Stomach (tissue), 9 donors: ENCODE measurements around the gene PARP9. TPM values are rescaled to one million over a fixed set of nuclear protein-coding genes. Genes with fewer than 3 reads are reported as not detected.

Source experiments
- DNase-seq, 2 donors: peaks; one replicate each; pipeline versions ENCODE4 v3.0.0 to v3.0.0-alpha.2; 2013 to 2019
- H3K27ac ChIP-seq, 5 donors: fragments of 200-600 bp in 4 of 5; sonication (generic) in 4 of 5; one replicate each; pipeline ENCODE4 v1.5.1; 2013 to 2019; ENCODE audit warnings: mild to moderate bottlenecking in 1 of 5, moderate library complexity in 1 of 5
- H3K27me3 ChIP-seq, 3 donors: fragments of 200-600 bp; sonication (generic); one replicate each; pipeline ENCODE4 v1.5.1; 2017 to 2019; ENCODE audit warnings: mixed run types in 1 of 3
- H3K36me3 ChIP-seq, 4 donors: fragments of 200-600 bp; sonication (generic); 1 replicate in 3 of 4; 2 replicates in 1 of 4; pipeline ENCODE4 v1.5.1; 2016 to 2019
- H3K4me1 ChIP-seq, 4 donors: fragments of 200-600 bp; sonication (generic); one replicate each; pipeline ENCODE4 v1.5.1; 2016 to 2019
- H3K4me3 ChIP-seq, 4 donors: fragments of 200-600 bp; sonication (generic) in 3 of 4; one replicate each; pipeline ENCODE4 v1.5.1; 2016 to 2019; ENCODE audit warnings: mild to moderate bottlenecking in 1 of 4
- H3K9me3 ChIP-seq, 4 donors: fragments of 200-600 bp; sonication (generic); one replicate each; pipeline ENCODE4 v1.5.1; 2016 to 2019
- CTCF ChIP-seq, 7 experiments: fragments of 450-650 bp in 4 of 7; fragments of 200-600 bp in 3 of 7; sonication (generic) in 3 of 7; IDR thresholded peaks; one replicate each; pipeline ENCODE4 v1.5.1; 2016 to 2019; ENCODE audit warnings: antibody characterized with exemption in 7 of 7, control low read depth in 2 of 7, mild to moderate bottlenecking in 1 of 7
- EP300 ChIP-seq: sonication (generic); formaldehyde crosslinking; IDR thresholded peaks from one replicate; pipeline ENCODE4 v1.6.1; 2017; ENCODE audit warnings: antibody characterized with exemption
- POLR2A ChIP-seq, 4 donors: fragments of 450-650 bp; IDR thresholded peaks; one replicate each; pipeline ENCODE4 v1.6.1; 2016; ENCODE audit warnings: antibody characterized with exemption in 4 of 4, control low read depth in 2 of 4, mild to moderate bottlenecking in 1 of 4, moderate library complexity in 1 of 4
- POLR2AphosphoS5 ChIP-seq, 3 donors: sonication (generic); formaldehyde crosslinking; IDR thresholded peaks; one replicate each; pipeline ENCODE4 v1.6.1; 2016; ENCODE audit warnings: antibody characterized with exemption in 3 of 3
- WGBS, 5 donors: extraction: QIAGEN DNeasy Blood & Tissue Kit in 3 of 5; methylation state at CpG; one replicate each; pipeline versions ENCODE4 v1.1.5 to v1.1.7; 2013 to 2018; 5-methylcytosine and 5-hydroxymethylcytosine counted together
- intact Hi-C: fragments of 100-400 bp; cut with DNase I; formaldehyde crosslinking; loops from one replicate; pipeline ENCODE4 v1.15.1; 2023; ENCODE audit warnings: low total_unique reads
- polyA plus RNA-seq, 3 donors: library from polyadenylated mRNA; stranded (reverse); fragments of 200-250 nt; gene quantifications; one replicate each; pipeline ENCODE4 v1.2.3, GENCODE V29; 2013
- total RNA-seq, 5 donors: library from RNA; depleted of rRNA; stranded (reverse); fragments of >200 nt; gene quantifications; one replicate each; pipeline versions ENCODE4 v1.1.0 to v1.2.3, GENCODE V29; 2014 to 2016
- donor health status: healthy with polysubstance abuse.
- donor health status: Bipolar disorder and iron deficiency.
- donor health status: healthy.

Gene PARP9
- total and polyA plus RNA-seq, 8 donors: 1.4 to 42.6 (median 22.6) TPM

- peaks cover 0 to 13% (median 5%) of the 10 kb centered on the region in 4 donors for H3K9me3 ChIP-seq
- no peak overlapping the region for H3K27ac ChIP-seq
- no peaks in the 10 kb centered on the region for H3K4me1 ChIP-seq
- H3K4me3 ChIP-seq: no peak overlapping the region
- no peak for TF ChIP-seq POLR2AphosphoS5 (IDR thresholded peaks at IDR 0.05)
- no peak for TF ChIP-seq EP300
- no peak for TF ChIP-seq CTCF (IDR thresholded peaks at IDR 0.05)
- TF ChIP-seq POLR2A (IDR thresholded peaks at IDR 0.05): no peak
- 25 to 90% (median 50%) methylated on average over 1 to 2 of the region's 2 CpGs for WGBS, 5 donors
- DNase-seq: no peak
- H3K27me3 ChIP-seq: no peaks in the 10 kb centered on the region
- intact Hi-C loops: no loop called here
- H3K36me3 ChIP-seq: no peaks in the 10 kb centered on the region
These were observed 23.5 kb upstream of the PARP9 start for GRCh38 chr3:122587572-122587971.

- Histone ChIP-seq H3K27ac (no peak overlapping the region), H3K4me3 (no peak overlapping the region), H3K9me3 (peaks cover 0 to 20% (median 11%) of the 10 kb centered on the region in 4 donors), H3K36me3 (no peaks in the 10 kb centered on the region), H3K27me3 (no peaks in the 10 kb centered on the region), H3K4me1 (no peaks in the 10 kb centered on the region)
- TF ChIP-seq POLR2A (IDR thresholded peaks at IDR 0.05) (no peak), EP300 (no peak), POLR2AphosphoS5 (IDR thresholded peaks at IDR 0.05) (no peak), CTCF (IDR thresholded peaks at IDR 0.05) (no peak)
- no peak for DNase-seq
- intact Hi-C loops: no loop called here
These were observed 22.8 kb upstream of the PARP9 start for GRCh38 chr3:122586773-122587485.

GRCh38 chr3:122586098-122586497 lies 22.0 kb upstream of the PARP9 start:
- H3K9me3 ChIP-seq: peaks cover 0 to 27% (median 16%) of the 10 kb centered on the region in 4 donors
- intact Hi-C loops: no loop called here
- no peak overlapping the region for H3K4me3 ChIP-seq
- no peak for DNase-seq
- H3K4me1 ChIP-seq: no peaks in the 10 kb centered on the region
- no peaks in the 10 kb centered on the region for H3K27me3 ChIP-seq
- TF ChIP-seq POLR2AphosphoS5 (IDR thresholded peaks at IDR 0.05) (no peak), CTCF (IDR thresholded peaks at IDR 0.05) (no peak)
- H3K27ac ChIP-seq: no peak overlapping the region
- WGBS, 5 donors: 29 to 42% (median 38%) methylated on average over 1 of the region's 1 CpG
- no peaks in the 10 kb centered on the region for H3K36me3 ChIP-seq

- Histone ChIP-seq H3K27me3 (peaks cover 0 to 4% (median 0%) of the 10 kb centered on the region in 3 donors), H3K4me3 (no peak overlapping the region), H3K36me3 (no peaks in the 10 kb centered on the region), H3K9me3 (peaks cover 0 to 27% (median 16%) of the 10 kb centered on the region in 4 donors), H3K4me1 (peaks cover 0 to 9% (median 4%) of the 10 kb centered on the region in 4 donors), H3K27ac (no peak overlapping the region)
- TF ChIP-seq EP300 (no peak), POLR2AphosphoS5 (IDR thresholded peaks at IDR 0.05) (no peak), POLR2A (IDR thresholded peaks at IDR 0.05) (no peak)
- 90 to 100% (median 95%) methylated on average over 1 of the region's 1 CpG for WGBS, 5 donors
- intact Hi-C loops: no loop called here
- DNase-seq: no peak
These were observed 18.3 kb upstream of the PARP9 start for GRCh38 chr3:122582390-122582789.

- Histone ChIP-seq H3K27me3 (peaks cover 0 to 4% (median 0%) of the 10 kb centered on the region in 3 donors), H3K27ac (no peak overlapping the region), H3K9me3 (peaks cover 0 to 27% (median 16%) of the 10 kb centered on the region in 4 donors), H3K4me1 (peaks cover 0 to 13% (median 4%) of the 10 kb centered on the region in 4 donors), H3K36me3 (no peaks in the 10 kb centered on the region), H3K4me3 (no peak overlapping the region)
- 95 to 98% (median 97%) methylated on average over 2 of the region's 2 CpGs for WGBS, 5 donors
- intact Hi-C loops: no loop called here
- no peak for DNase-seq
- TF ChIP-seq POLR2A (IDR thresholded peaks at IDR 0.05) (no peak), EP300 (no peak), POLR2AphosphoS5 (IDR thresholded peaks at IDR 0.05) (no peak), CTCF (IDR thresholded peaks at IDR 0.05) (no peak)
These were observed 17.5 kb upstream of the PARP9 start for GRCh38 chr3:122581622-122582021.
